GM20000 (cell line): ENCODE results near the gene RTL1.

Source experiments
- DNase-seq: peaks from one replicate; pipeline ENCODE4 v3.0.0; 2012; ENCODE audit warnings: low spot score
- CTCF ChIP-seq: IDR thresholded peaks from 2 replicates; pipeline ENCODE4 v1.5.1; 2012; ENCODE audit warnings: mild to moderate bottlenecking, control low read depth; ENCODE audit errors: extremely low read depth, missing control alignments

RTL1 gene

DNA sequence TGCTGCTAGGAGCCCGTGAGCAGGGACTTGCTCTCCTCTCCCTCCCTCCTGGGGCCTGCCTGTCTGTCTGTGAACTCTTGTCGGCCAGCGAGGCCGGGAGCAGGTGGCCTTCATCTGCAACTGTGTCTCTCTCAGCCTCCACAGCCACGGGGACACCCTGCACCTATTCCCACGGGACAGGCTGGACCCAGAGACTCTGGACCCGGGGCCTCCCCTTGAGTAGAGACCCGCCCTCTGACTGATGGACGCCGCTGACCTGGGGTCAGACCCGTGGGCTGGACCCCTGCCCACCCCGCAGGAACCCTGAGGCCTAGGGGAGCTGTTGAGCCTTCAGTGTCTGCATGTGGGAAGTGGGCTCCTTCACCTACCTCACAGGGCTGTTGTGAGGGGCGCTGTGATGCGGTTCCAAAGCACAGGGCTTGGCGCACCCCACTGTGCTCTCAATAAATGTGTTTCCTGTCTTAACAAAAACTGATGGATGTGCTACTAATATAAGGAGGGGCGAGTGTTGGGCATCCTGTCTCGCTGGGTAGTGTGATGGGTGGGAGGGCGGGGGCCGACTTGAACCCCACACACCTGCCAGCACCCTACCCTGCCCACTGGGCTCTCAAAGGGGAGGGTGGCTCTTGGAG is 42.9 kb downstream of the RTL1 start:
- no peak for TF ChIP-seq CTCF
- no peak for DNase-seq

DNA sequence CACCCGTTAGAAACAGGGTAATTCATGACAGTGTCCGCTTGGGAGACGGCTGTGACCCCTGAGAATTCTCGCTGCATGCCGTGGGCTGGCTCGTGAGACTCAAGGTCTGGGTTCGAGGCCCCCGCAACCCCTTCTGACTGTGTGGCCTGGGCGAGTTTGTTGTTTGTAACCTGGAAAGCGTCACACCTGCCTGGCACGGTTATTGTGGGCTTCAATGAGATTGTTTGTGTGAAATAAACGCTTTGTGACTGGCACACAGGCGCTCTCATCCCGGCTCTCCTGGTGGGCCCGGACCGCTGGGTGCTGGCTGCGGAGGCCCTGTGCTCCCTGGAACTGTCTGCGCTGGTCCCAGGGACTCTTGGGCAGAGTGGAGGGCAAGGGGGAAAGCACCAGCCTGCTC is 43.7 kb downstream of the RTL1 start:
- TF ChIP-seq CTCF = no peak
- no peak for DNase-seq

DNA sequence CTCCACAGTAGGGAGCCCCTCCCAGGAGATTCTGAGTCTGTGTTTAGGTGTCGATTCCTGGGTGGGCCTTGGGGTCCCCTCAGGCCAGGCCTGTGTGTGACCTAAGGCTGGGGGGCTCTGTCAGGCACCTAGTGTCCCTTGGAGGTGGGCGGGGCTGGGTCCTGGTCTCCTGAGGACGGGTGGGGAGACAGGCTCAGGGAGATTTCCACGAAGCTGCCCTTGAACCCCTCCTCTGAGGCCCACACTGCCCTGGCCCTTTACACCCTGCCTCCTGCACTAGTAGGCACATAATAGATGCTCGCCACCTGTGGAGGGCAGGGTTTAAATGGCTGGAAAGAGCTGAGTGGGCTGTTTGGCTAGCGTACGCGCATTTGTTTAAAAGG is 44.7 kb downstream of the RTL1 start:
- DNase-seq = no peak
- TF ChIP-seq CTCF = no peak

GRCh38 chr14:100857923-100858837 is 45.3 kb downstream of the RTL1 start:
- TF ChIP-seq CTCF = no peak
- DNase-seq = no peak

GRCh38 chr14:100857233-100857922 is 46.1 kb downstream of the RTL1 start:
- no peak for TF ChIP-seq CTCF
- no peak for DNase-seq

GRCh38 chr14:100856056-100856950 is 47.2 kb downstream of the RTL1 start:
- no peak for TF ChIP-seq CTCF
- DNase-seq = no peak
